ENCODE measurements around the gene TSC2. TPM values are rescaled to one million over a fixed set of nuclear protein-coding genes. Genes with fewer than 3 reads are reported as not detected.

The TSC2 gene
- total and polyA plus RNA-seq, 9 of the 15 experiments (the other 6 are each of a cell fraction or from before 2014, with no cell fraction given): 1.3 to 68.1 (median 16.6) TPM

DNA sequence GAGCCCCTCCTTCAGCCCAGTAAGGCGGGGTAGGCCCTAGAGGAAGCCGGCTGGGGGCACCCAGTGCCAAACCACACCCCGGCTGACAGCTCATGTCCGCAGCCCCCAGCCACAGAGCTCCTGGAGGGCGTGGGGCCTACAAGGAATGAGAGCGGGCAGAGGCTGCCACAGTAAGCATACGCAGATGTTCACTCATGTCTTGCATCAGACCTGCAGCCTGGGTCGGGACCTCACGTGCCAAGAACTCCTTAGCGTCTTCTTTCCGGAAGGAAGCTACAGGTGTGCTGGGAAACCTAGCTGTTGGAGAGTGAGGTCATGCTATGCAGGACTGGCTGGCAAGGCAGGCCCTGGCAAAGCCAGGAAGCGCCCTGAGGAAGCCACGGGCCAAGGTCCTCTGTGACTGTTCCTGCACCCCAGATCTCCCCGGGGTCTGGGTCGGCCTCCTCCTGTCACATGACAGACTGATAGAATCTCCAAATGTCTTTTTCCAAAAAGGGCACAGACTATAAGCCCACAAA lies 39.7 kb upstream of the TSC2 start:
- peaks cover 78% of the 10 kb centered on the region for H3K79me2 ChIP-seq (ENCODE audit: control insufficient read depth, insufficient read depth, low read length)
- peak overlapping the region; percentile 93 for H3K4me2 ChIP-seq (ENCODE audit: insufficient read depth, low read length)
- 11% methylated on average over 15 of the region's 15 CpGs for WGBS (ENCODE audit: insufficient coverage, low coverage, missing lambda C conversion rate)
- intact Hi-C loops (cut with micrococcal nuclease) (loop anchor here (2.0 kb wide), 1 partner anchor 15 kb away; no protein-coding TSS in a partner anchor), in situ Hi-C loops (cut with MboI) (no loop called here)
- peaks cover 27 to 75% of the 10 kb centered on the region in 2 experiments for H3K4me1 ChIP-seq (replicated peaks in 1 of 2; ENCODE audit: control insufficient read depth in 2 of 2, insufficient read depth in 2 of 2, low read length in 2 of 2)
- peak overlapping the region; percentile 99 for H3K4me3 ChIP-seq
- H3K9me3 ChIP-seq (replicated peaks; ENCODE audit: control insufficient read depth, insufficient read depth, low read depth, low read length): no peaks in the 10 kb centered on the region
- peaks cover 19% of the 10 kb centered on the region for H3K9me1 ChIP-seq (ENCODE audit: control insufficient read depth, insufficient read depth, low read length)
- ATAC-seq (peak; percentile 0; the same call in 1 of the 3 replicates), DNase-seq (ENCODE audit: extremely low read depth in 1 of 4, low spot score in 3 of 4) (peak in 2 of 4 experiments; percentile 46 to 53), FAIRE-seq (no peak)
- H3K27ac ChIP-seq (ENCODE audit: extremely low read depth, low read depth, low read length): peak overlapping the region; percentile 42; the same call in 2 of the 3 replicates
- peaks cover 49% of the 10 kb centered on the region; the same call in 2 of the 3 replicates for H3K36me3 ChIP-seq (ENCODE audit: control insufficient read depth, insufficient read depth, low read length)
- H4K20me1 ChIP-seq (replicated peaks; ENCODE audit: control insufficient read depth, insufficient read depth, low read length): peaks cover 46% of the 10 kb centered on the region
- H3K9ac ChIP-seq (ENCODE audit: insufficient read depth in 1 of 2, low read depth in 2 of 2, low read length in 2 of 2): peak overlapping the region; percentile 91 to 99
- H3K27me3 ChIP-seq (ENCODE audit: control insufficient read depth in 2 of 2, insufficient read depth in 2 of 2, low read length in 2 of 2): no peaks in the 10 kb centered on the region
- BruUV-seq (replicated peaks): TSS peak; percentile 79
- ChIA-PET POLR2A (interaction anchor here (0.6 to 2.6 kb wide), 4 partner anchors 11 to 147 kb away, joined by 3 to 13 read pairs (median 6); partner anchors contain the start of genes RPS2 and TRAF7), CTCF (ENCODE audit: low intra/inter-chr PET ratio) (no interaction called here)
- no peak overlapping the region for H2AFZ ChIP-seq (ENCODE audit: low read depth, low read length)
- TF ChIP-seq ZFX (CRISPR knock-in tag; IDR thresholded peaks at IDR 0.05) (0 out of 2 replicates have a peak, but pooled peaks have one; percentile 3), CEBPG (CRISPR knock-in tag; IDR thresholded peaks at IDR 0.05) (peak; percentile 85), CEBPG (tag; conservative IDR thresholded peaks at IDR 0.05 in 1 of 2, IDR thresholded peaks at IDR 0.05 in 1 of 2) (peak; percentile 6 to 57; a peak in 1 of 4 replicates), ILK (tag; IDR thresholded peaks at IDR 0.05; ENCODE audit: borderline replicate concordance, low read depth) (no peak), CEBPB (tag; IDR thresholded peaks at IDR 0.05) (peak; percentile 44), ZNF764 (CRISPR knock-in tag; IDR thresholded peaks at IDR 0.05; ENCODE audit: low read depth) (no peak), CXXC5 (CRISPR knock-in tag; IDR thresholded peaks at IDR 0.05) (peak; percentile 53), STAT5B (CRISPR knock-in tag; IDR thresholded peaks at IDR 0.05) (no peak), ARNT (IDR thresholded peaks at IDR 0.05) (no peak), SMARCA4 (IDR thresholded peaks at IDR 0.05) (no peak), PHF8 (IDR thresholded peaks at IDR 0.05; ENCODE audit: borderline replicate concordance, low read length) (no peak), ZKSCAN8 (CRISPR knock-in tag; IDR thresholded peaks at IDR 0.05) (no peak), OTX1 (CRISPR knock-in tag; IDR thresholded peaks at IDR 0.05) (0 out of 2 replicates have a peak, but pooled peaks have one; percentile 11), NR2C2 (CRISPR knock-in tag; IDR thresholded peaks at IDR 0.05) (no peak), NR2C2 (tag; IDR thresholded peaks at IDR 0.05) (peak; percentile 49; the same call in 1 of the 2 replicates)
- TF ChIP-seq, protein P1, sequence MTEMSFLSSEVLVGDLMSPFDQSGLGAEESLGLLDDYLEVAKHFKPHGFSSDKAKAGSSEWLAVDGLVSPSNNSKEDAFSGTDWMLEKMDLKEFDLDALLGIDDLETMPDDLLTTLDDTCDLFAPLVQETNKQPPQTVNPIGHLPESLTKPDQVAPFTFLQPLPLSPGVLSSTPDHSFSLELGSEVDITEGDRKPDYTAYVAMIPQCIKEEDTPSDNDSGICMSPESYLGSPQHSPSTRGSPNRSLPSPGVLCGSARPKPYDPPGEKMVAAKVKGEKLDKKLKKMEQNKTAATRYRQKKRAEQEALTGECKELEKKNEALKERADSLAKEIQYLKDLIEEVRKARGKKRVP (CRISPR knock-in tag; IDR thresholded peaks at IDR 0.05): peak; percentile 60; the same call in 1 of the 2 replicates
- TF ChIP-seq, protein P2, sequence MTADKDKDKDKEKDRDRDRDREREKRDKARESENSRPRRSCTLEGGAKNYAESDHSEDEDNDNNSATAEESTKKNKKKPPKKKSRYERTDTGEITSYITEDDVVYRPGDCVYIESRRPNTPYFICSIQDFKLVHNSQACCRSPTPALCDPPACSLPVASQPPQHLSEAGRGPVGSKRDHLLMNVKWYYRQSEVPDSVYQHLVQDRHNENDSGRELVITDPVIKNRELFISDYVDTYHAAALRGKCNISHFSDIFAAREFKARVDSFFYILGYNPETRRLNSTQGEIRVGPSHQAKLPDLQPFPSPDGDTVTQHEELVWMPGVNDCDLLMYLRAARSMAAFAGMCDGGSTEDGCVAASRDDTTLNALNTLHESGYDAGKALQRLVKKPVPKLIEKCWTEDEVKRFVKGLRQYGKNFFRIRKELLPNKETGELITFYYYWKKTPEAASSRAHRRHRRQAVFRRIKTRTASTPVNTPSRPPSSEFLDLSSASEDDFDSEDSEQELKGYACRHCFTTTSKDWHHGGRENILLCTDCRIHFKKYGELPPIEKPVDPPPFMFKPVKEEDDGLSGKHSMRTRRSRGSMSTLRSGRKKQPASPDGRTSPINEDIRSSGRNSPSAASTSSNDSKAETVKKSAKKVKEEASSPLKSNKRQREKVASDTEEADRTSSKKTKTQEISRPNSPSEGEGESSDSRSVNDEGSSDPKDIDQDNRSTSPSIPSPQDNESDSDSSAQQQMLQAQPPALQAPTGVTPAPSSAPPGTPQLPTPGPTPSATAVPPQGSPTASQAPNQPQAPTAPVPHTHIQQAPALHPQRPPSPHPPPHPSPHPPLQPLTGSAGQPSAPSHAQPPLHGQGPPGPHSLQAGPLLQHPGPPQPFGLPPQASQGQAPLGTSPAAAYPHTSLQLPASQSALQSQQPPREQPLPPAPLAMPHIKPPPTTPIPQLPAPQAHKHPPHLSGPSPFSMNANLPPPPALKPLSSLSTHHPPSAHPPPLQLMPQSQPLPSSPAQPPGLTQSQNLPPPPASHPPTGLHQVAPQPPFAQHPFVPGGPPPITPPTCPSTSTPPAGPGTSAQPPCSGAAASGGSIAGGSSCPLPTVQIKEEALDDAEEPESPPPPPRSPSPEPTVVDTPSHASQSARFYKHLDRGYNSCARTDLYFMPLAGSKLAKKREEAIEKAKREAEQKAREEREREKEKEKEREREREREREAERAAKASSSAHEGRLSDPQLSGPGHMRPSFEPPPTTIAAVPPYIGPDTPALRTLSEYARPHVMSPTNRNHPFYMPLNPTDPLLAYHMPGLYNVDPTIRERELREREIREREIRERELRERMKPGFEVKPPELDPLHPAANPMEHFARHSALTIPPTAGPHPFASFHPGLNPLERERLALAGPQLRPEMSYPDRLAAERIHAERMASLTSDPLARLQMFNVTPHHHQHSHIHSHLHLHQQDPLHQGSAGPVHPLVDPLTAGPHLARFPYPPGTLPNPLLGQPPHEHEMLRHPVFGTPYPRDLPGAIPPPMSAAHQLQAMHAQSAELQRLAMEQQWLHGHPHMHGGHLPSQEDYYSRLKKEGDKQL (CRISPR knock-in tag; IDR thresholded peaks at IDR 0.05; ENCODE audit: borderline replicate concordance): no peak

All from K562 (cell line).